Activated gamma-delta T cell (primary cell): ENCODE results near the gene AIFM1.
"Not testable (repeated sequence)": the region's sequence is repeated elsewhere in the genome, so short reads cannot be mapped to it uniquely, and the experiment has no call there.

Source experiments
- DNase-seq: peaks from one replicate; lab custom pipeline; 2025; lab: John Stamatoyannopoulos, UW

Gene AIFM1

DNA sequence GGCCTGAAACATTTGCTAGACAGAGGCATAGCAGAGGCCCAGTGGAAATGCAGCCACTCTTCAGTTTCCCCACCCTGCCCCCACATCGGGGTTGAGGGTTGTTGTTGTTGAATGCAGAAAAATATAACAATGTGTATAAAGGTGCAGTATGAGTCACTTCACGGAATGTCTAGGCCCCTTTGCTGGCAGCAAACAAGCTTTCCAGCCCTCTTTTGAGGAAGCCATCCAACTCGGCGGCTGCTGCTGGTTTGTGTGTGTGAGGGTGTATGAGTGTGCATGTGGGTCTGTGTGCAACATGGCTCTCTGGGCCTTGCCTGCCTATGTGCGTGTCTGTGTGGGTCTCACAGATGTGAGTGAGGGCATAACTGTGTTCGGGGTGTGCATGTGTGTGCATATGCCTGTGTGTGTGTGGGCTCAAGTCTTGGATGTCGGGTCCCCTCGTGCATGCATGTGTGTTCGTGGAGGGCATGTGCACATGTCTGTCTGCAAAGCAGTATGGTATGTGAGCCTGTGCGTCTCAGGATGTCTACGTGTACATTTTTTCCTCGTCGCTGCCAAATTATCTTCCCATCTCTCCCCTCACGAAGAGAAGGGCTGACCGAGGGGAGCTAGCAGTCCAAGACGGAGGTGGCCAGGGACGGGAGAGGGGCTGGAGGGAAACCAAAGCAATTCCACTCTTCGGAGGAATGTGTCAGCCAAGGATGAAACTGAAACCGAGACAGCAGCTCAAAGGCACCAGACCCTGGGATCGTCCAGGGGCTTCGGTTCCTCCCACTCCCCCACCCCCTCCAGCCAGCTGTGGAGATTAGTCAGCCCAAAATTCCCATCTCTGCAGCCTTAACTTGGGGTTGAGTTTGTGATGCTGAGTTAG is 47.0 kb downstream of the AIFM1 start:
- DNase-seq = no peak

DNA sequence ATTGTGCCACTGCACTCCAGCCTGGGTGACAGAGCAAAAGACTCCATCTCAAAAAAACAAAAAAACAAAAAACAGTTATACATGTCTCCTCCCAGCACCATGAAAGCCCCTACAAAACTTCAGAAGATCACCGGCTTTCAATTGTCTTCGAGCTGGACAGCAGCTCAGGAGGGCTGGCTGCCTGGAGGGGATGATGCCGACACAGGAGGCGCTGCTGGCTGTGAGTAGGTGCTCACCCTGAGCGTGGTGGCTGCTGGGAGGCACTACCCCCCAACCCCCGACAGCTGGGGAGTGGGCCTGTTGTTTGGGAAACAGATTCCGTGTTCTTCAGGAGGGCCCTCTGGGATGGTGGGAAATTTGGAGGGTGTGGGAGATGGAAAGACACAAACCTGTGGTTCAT is 48.5 kb downstream of the AIFM1 start:
- no peak for DNase-seq

DNA sequence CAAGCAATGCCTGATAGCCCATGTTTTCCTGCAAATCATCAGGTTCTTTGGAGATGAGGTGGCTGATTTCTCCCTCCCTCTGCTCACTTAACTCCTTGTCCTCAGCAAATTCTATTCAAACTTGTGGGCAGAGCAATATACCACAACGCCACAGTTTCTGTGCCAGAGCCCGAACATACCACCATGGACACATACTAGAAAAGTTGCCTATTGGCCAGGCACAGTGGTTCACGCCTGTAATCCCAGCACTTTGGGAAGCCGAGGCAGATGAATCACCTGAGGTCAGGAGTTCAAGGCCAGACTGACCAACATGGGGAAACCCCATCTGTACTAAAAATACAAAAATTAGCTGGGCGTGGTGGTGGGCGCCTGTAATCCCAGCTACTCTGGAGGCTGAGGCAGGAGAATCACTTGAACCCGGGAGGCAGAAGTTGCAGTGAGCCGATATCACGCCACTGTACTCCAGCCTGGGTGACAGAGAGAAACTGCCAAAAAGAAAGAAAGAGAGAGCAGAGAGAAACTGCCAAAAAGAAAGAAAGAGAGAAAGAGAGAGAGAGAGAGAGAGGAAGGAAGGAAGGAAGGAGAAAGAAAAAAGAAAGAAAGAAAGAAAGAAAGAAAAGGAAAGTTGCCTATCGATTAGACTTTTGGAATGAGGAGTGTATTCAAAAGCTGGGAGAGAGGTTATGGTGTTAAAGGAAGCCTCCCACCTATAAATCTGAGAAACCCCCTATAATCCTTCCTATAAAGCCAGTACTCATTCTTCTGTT is 50.3 kb downstream of the AIFM1 start:
- not testable (repeated sequence) for DNase-seq

DNA sequence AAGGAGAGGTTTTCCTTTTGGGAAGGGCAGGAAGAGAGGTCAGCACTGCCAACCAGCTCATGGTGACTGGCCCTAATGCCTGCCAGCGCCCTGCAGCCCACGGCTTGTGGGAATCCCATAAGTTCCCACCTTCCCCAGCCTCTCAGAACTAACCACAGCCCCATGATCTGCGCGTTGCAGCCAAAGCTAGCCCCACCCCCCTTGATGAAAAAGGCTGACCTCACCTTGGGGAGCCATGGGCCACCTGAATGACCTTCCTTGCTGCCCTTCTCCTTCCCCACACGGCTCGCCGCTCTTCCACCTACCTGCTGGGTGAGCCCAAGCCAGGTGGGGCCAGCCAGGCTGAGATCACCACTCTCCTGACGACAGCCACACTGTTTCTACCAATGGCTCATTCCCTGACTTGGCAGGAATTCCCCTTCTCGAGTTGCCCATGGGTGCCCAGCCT is 51.5 kb downstream of the AIFM1 start:
- DNase-seq = no peak

DNA sequence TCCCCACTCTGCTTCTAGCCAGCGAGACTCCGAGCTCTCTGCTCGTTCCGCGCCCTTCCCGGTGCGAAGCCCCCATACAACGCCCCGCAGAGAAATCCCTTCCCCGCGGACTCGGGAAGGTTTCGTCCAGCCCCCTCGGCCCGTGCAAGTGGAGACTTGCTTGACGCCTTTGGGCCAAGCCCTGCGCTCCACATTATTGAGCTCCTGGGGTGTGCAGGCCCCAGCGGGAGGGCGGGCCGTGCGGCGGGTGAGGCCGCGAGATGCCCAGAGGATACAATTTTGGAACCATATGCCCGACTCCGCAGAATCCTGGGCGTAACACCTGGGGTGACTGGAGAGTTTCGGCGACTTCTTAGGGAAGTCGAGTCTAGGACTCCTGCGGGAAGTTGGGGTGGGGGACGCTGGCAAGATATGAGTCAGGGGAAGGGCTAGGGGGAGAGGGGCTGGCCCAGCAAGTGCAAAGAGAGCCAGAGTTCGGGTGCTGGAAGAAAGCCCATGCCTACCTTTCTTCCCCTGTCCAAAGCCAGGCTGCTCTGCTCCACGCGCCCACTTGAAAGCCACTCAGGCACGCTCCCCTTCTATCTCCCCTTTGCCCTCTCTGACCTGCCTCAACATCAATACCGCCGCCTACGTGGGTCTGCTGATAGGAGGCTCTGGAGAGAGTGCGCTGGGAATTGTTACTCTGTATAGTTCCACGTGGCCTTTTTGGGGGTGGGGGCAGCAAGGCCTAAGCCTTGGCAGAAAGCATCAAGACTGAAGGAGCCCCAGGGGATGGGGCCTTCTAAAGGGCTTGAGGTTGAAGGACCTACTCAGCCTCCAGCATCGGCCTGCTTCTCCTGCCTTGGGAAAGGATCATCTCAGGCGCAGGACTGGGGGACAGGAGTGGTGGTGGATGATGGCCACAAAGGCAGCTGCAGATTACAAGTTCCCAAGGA is 54.2 kb downstream of the AIFM1 start:
- DNase-seq = peak; percentile 16

DNA sequence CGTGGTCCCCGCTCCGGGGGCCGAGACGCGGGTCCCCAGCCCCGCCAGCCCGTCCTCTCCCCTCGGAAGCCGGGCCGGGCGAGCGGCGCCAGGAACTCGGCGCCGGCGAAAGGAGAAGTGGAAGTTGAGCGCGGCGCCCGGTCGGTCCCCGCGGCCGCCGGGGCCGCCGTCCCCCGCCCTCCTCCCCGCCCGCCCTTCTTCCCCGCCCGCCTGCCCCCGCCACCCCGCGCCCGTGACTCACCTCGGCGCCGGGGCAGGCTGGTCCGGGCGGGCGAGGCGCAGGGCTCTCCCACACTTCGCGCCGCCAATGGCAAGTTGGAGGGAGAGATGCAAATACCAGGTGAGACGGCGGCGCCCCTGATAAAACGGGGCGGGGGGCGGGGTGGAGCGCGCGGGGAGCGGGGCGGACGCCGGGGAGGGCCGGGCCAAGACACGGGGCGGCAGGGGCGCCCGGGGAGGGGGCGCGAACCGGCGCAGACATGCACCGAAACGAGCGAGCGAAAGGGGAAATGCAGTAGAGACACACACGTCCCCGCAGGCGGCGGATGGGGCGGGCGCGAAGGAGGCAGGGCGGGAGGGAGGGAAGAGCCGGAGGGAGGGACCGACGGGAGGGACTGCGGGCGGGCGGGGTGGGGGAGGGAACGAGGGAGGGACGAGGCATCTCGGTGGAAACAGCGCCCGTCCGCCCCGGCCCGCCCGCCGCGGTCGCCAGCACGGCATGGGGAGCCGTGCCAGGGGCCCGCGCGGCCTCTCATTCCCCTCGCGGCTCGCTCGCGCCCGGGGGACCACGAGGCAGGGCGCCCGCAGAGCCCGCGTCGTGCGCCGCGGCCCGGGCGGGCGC is 55.0 kb downstream of the AIFM1 start, which contains the start of gene ELF4:
ELF4 (minus strand) TSS at position 119 of the 841 bp plus-strand sequence. CDS start 29,167 bp downstream, outside the sequence.
- DNase-seq = peak; percentile 57

DNA sequence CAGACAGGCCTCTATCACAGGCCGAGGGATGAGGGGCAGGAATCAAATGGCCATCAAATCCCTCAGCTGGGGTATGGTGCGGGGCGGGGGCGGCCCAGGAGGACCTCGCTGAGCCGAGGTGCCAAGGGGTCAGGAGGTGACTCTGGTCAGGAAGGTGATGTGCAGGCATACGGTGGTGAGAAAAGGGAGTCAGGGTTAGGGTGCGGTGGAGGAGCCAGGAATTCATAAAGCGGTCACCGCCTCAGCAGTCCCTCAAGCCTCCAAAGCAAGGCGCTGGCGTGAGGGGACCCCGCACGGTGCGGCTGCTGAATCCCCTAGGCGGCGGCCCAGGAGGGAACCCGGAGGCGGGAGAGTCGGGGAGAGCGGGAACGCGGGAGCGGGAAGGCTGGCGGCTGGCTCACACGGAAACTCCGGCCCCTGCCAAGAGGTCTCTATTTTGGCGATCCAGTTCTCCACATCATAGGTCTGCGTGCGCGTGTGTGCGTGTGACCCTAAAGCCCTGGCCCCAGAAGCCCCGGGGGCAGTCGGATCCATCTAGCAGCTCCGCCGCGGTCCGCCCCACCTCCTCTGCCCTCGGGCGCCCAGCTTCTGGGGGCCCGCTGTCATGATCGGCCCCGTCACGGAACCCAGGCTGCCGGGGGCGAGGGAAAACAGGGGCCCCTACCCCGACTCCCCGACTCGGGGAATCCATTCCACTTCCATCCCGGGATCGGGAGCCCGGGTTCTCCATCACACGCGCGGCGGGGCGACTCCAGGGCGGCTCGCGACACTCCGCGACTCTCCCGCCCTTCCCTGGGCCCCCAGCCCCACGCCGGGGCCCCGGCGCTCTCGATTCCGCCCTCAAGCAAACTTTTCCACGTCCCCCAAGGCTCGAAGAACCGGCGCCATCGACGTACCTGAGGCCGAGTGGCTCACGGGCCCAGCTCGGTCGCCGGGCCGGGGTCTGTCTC is 55.9 kb downstream of the AIFM1 start:
- peak; percentile 17 for DNase-seq

DNA sequence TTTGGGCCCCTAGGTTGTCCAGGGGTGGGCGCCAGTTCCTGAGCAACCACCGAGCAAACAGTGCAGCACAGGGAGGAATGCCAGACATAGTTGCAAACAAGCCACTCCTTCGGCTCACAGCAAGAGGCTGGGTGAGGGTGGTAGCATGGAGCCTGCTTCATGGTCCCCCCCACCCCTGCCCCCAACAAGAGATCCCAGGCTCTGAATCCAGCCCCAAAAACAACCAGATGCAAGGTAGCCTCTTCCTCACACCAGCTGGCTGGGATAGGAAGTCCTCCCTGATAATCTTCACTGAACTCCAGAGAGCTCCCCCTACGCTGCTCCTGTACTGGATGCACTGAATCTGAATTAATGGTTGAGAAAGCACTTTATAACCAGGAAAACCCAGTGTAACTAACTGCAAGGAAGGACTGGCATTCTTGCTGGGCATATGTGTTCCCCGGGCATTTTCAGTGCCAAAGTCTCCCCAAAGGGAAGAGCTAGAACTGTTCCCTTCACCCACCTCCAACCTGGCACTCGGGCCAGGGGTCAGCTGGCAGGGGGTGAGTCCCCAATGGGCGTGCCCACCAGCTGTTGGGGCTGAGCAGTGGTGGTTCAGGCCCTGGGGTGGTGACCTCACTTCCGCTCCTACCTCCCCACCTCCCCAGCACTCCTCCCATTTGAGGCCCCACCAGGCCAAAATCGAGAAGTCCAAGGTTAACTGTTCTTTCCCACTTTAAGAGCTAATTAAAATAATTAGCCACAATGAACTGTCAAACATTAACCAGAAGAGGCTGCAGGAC is 56.8 kb downstream of the AIFM1 start:
- peak; percentile 12 for DNase-seq

DNA sequence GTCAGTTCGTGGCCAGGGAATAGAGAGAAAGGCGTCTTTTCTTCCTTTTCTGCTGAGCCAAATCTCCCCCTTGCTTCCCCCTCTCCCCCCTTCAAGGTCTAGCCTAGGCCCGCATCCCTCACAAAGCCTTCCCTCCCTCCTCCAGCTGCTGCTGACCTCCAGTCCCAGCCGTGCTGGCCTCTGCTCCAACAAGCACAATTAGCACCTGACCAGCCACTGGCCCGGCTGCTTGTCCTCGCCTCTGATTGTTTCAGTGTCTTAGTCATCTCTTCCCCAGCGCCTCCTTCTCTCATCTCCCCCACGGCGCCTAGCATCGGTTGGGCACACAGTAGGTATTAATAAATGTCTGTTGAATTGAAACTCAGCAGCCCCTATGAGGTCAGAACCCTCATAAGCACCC is 59.6 kb downstream of the AIFM1 start:
- DNase-seq = no peak

DNA sequence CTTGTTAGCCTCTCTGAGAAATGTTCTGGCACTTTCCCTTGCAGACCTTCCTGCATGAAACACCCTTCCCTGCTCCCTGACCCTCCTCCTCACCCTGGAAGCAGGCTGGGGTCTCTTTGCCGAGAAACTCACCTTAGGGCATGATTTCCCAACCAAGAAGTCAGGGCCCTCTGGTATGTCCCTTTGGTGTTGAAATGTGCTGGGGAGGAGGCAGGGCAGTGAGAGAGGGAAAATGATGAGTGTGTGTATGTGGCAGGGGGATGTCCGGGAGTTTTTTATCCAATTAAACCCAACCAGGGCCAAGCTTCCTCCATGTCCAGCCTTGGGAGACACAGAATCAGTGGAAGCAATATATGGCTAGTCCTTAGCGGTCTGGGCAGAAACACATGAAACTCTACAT is 60.4 kb downstream of the AIFM1 start:
- no peak for DNase-seq

DNA sequence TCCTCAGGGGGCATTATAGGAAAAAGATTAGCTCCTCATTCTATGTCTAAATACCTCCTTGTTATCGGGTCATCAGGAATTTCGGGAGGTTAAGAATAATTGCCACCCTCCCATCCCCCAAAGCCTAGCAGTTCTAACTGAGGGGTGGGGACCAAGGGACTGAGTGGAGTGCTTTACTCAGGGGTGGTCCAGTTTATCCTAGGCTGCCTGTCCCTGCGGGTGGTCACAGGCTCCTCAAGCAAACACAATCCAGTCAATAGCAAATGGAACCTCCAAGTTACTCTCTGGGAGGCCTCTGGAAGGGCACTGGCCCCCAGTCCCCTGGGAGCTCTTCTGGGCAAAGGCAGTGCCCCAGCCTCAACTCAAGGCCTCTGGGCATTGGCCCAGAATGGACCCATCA is 62.0 kb downstream of the AIFM1 start:
- no peak for DNase-seq

DNA sequence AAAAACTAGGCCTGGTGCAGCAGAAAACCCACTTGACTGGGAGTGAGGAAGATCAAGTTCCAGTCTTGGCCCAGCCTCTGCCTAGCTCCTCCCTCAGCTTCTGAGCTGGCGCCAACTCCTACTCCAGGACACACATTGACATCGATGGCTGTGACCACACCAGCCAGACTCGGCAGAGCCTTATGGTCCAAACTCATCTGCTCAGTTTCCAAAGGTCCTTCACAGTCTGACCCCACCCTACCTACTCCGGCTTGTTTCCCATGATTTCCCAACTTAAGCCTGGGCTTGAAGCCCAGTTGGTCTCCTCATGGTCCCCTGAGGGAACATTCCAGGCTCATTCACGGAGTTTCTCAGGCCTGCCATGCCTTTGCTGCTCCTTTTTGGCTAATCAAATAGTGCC is 65.5 kb downstream of the AIFM1 start:
- no peak for DNase-seq

DNA sequence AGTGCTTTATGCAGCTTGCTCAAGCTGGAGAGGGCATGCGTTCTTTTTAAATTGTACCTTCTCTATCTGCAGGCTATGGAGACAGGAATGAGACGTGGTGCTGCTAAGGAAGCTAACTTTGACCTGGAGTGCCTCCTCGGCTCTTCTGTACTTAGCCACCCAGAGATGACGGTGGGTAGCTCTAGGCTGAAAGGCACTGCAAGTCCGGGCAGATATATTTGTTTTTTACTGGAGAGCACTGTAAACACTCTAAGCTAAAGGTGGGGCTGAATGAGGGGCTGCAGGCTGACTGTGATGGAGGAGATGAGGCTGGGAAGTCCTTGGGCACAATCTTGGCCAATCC is 67.5 kb downstream of the AIFM1 start:
- DNase-seq = no peak

DNA sequence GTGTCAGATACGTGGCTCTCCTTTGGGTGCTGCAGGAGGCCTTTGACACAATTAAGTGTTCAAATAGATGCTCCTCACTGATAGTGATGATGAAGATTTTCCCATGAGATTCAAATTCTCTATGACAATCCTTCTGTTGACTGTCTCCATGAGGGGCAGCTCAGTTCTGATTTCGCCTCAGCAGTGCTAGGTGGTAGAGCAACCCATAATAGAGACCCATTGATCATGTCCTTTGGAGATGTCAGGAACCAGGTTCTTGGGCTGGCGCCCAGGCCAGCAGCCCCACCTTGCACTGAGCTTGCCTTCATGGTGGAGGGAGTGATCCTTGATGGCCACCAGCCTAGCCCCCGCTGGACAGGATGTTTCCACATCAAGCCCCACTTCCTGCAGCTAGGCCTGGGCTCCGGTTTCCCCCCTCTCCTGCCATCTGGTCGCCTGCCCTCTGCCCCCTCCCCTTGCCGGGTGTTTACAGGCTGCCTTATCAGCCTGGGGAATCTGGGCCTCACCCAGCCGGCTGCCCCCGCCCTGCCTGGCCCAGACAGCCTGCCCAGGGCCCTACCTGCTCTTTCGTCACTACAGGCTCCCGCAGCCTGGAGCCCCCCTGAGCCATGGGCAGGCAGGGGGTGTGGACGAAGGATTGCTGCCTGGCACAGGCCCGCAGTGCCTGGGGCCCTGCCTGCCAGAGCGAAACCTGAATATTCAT is 68.0 kb downstream of the AIFM1 start:
- peak; percentile 23 for DNase-seq

DNA sequence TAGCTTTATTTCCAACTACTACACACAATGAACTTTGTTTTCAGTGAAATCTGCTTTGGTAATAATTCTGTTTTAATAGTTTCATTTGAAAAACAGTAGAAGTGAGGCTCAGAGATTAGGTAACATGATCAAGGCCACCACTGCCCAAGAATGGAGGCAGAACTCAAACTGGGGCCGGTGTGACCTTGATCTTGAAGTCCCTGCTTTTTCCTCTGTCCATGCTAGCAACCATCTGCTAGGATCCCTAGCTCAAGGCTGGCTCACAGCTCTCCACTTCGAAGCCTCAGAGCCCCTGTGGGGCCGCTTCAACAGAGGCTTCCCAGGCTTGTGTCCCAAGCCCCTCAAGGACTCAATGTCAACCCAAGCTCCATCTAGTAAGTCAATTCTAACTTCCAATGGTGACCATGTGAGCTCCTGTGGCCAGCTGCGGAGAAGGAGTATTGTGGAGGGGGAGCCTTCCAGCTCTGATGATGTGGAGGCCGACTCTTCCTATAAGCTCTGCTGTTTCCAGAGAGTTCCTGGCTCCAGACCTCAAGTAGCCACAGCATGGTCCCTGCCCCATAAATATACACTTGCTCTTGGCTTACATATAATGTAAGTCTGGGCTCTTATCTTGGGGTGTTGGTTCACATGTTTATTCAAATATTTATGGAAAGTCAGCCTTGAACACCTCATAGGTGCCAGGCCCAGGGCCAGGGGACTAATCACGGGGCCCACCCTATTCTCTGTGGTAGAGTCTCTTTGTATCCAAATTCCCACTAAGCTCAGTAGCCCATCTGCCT is 70.2 kb downstream of the AIFM1 start:
- DNase-seq = no peak

DNA sequence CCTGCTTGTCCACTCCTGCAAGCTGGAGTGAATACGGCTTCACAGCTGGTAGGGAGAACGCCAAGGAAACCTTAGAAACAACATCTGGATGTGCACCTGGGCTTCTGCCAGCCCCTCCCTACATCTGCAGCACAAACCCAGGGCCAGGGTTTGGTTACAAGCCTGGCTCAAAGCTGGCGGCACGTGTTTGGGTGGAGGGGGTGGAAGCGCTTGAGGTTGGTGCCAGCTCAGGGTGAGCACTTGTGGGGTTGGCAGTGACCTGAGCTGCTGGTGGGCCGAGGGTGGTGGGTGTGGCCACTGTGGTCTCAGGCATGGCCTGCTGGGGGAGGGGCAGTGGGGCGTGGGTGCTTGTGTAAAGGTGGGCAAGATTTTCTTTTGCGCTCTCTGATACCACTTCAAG is 70.9 kb downstream of the AIFM1 start:
- DNase-seq = no peak

DNA sequence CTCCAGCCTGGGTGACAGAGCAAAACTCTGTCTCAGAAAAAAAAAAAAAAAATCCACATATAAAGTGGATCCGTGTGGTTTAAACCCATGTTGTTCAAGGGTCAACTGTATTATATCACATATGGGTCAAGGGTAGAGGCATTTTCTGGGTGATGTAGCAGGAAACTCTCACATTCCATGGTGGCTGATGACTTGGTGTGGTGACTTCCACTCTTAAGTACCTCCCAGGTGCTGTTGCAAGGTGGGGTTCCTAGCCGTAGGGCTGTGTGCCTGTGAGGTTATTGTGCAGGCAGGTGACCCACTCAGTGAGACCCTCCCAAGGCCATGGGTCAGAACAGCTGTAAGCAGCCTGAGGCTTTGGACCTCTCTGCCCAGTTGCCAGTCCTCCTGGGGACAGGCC is 72.4 kb downstream of the AIFM1 start:
- DNase-seq = no peak
